ENCODE data around the gene MAPKBP1.

GRCh38 chr15:41810651-41811431 lies 36.6 kb downstream of the MAPKBP1 start:
- TF ChIP-seq ZFP69B (tag by site-specific recombination; IDR thresholded peaks at IDR 0.05) (no peak), FEZF1 (tag by site-specific recombination; IDR thresholded peaks at IDR 0.05) (no peak), KLF10 (tag by site-specific recombination; IDR thresholded peaks at IDR 0.05) (no peak), ZNF280D (tag by site-specific recombination; IDR thresholded peaks at IDR 0.05) (no peak), KLF1 (tag by site-specific recombination; IDR thresholded peaks at IDR 0.05) (no peak), CTCF (tag by site-specific recombination; IDR thresholded peaks at IDR 0.05) (no peak), ZNF24 (tag by site-specific recombination; IDR thresholded peaks at IDR 0.05) (no peak), ZFP3 (tag by site-specific recombination; IDR thresholded peaks at IDR 0.05; ENCODE audit: low read depth) (no peak), ZNF704 (tag by site-specific recombination; IDR thresholded peaks at IDR 0.05) (no peak), ATF2 (tag by site-specific recombination; IDR thresholded peaks at IDR 0.05; ENCODE audit: low read depth) (no peak), PRDM10 (tag by site-specific recombination; IDR thresholded peaks at IDR 0.05) (no peak), ZNF404 (tag by site-specific recombination; IDR thresholded peaks at IDR 0.05) (no peak)
